Progenitor cell of endocrine pancreas (in vitro differentiated cells): ENCODE data around the gene CD300H. TPM values are rescaled to one million over a fixed set of nuclear protein-coding genes. Genes with fewer than 3 reads are reported as not detected.

ENCODE experiments used
- DNase-seq: peaks from one replicate; pipeline ENCODE4 v3.0.0; 2021; ENCODE audit warnings: low spot score; ENCODE audit not compliant: unreplicated experiment
- H3K27ac Mint-ChIP-seq: 2 replicates; pipeline ENCODE4 v1.8.0; 2021; ENCODE audit warnings: mild to moderate bottlenecking, moderate library complexity, mixed read lengths
- H3K27me3 Mint-ChIP-seq: 2 replicates; pipeline ENCODE4 v1.8.0; 2021; ENCODE audit warnings: mixed read lengths
- H3K36me3 Mint-ChIP-seq: 2 replicates; pipeline ENCODE4 v1.8.0; 2022; ENCODE audit warnings: mixed read lengths; ENCODE audit not compliant: insufficient read depth
- H3K4me1 Mint-ChIP-seq: 2 replicates; pipeline ENCODE4 v1.8.0; 2021; ENCODE audit warnings: low read depth, mixed read lengths
- H3K4me3 Mint-ChIP-seq: 2 replicates; pipeline ENCODE4 v1.8.0; 2021; ENCODE audit warnings: low read depth, mild to moderate bottlenecking, moderate library complexity, mixed read lengths
- H3K9me3 Mint-ChIP-seq: 2 replicates; pipeline ENCODE4 v1.8.0; 2021; ENCODE audit warnings: low read depth, mixed read lengths
- CTCF ChIP-seq: fragments of 200-600 bp; sonication (generic); IDR thresholded peaks from one replicate; pipeline ENCODE4 v1.5.0; 2021; ENCODE audit warnings: antibody characterized with exemption, mild to moderate bottlenecking; ENCODE audit not compliant: unreplicated experiment
- total RNA-seq: library from RNA; stranded (reverse); gene quantifications from 2 replicates; pipeline ENCODE4 v1.2.1, GENCODE V29; 2021

The CD300H gene
- total RNA-seq, 1 donor from 2014 or later = not detected

- H3K27me3 Mint-ChIP-seq = peaks cover 37% of the 10 kb centered on the region
- no peak overlapping the region for H3K4me3 Mint-ChIP-seq
- no peaks in the 10 kb centered on the region for H3K9me3 Mint-ChIP-seq
- no peaks in the 10 kb centered on the region for H3K4me1 Mint-ChIP-seq
- no peak for DNase-seq
- no peaks in the 10 kb centered on the region for H3K36me3 Mint-ChIP-seq
- no peak overlapping the region for H3K27ac Mint-ChIP-seq
- no peak for TF ChIP-seq CTCF
Measured at GRCh38 chr17:74568106-74568873, 981 bp upstream of the CD300H start.

DNA sequence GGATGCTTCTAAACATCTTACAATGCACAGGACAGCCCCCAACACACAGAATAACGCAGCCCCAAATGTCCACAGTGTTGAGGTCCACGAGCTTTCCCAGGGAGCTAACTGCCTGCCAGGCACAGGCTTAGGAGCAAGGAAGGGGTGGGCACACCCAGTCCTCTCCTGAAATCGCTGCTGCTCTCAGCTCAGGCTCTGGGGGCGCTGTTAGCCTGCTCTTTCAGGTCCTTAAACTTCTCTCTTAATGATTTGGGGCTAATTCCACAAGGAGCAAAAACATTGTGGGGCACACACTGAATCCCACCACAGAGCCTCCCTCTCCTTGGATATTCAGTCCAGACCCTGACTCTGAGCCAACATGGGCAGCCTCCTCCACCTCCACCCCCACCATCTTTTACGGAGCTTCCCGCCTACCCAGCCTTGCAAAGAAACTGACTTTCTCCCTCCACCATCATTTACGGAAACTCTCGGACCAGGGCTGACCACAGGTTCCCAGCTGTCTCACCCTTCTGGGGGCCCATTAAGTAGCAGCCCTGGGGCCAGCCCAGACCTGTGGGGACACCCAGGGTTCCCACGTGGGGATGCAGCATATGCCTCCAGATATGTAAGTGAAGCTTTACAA, 1.1 kb downstream of the CD300H start:
- H3K4me1 Mint-ChIP-seq = no peaks in the 10 kb centered on the region
- no peak overlapping the region for H3K27ac Mint-ChIP-seq
- TF ChIP-seq CTCF = peak; percentile 75
- H3K9me3 Mint-ChIP-seq = no peaks in the 10 kb centered on the region
- H3K36me3 Mint-ChIP-seq = no peaks in the 10 kb centered on the region
- H3K27me3 Mint-ChIP-seq = peaks cover 45% of the 10 kb centered on the region
- no peak for DNase-seq
- no peak overlapping the region for H3K4me3 Mint-ChIP-seq

DNA sequence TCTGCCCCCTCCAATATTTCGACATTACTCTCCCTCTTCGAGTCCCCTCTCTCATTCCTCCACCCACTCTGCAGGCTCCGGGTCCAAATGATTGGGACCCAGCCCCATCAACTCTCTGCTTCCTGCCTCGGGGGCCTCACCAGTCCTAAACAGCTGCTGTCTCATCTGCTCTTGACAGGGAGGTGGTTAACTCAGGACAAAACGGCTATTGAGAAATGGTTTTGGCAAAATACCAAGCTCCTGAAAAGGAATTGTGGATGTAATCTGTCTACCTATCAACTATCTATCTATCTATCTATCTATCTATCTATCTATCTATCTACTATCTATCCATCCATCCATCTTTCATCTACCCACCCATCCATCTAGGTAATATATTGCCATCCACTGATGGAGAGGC, 2.2 kb downstream of the CD300H start:
- no peak for DNase-seq
- H3K36me3 Mint-ChIP-seq = no peaks in the 10 kb centered on the region
- H3K9me3 Mint-ChIP-seq = no peaks in the 10 kb centered on the region
- no peaks in the 10 kb centered on the region for H3K4me1 Mint-ChIP-seq
- H3K27ac Mint-ChIP-seq = no peak overlapping the region
- H3K4me3 Mint-ChIP-seq = no peak overlapping the region
- H3K27me3 Mint-ChIP-seq = peaks cover 44% of the 10 kb centered on the region
- no peak for TF ChIP-seq CTCF

DNA sequence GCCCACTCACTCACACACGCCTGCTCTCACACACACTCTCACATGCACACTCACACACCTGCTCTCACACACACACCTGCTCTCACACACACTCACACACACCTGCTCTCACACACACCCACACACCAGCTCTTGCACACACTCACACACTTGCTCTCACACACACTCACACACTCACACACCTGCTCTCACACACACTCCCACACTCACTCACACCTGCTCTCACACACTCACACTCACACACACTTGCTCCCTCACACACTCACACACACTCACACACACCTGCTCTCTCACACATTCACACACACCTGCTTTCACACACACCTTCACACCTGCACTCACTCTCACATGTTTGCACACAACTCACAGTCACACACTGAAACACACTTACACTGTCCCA, 4.0 kb downstream of the CD300H start:
- Mint-ChIP-seq H3K36me3 (no peaks in the 10 kb centered on the region), H3K27ac (no peak overlapping the region), H3K4me3 (no peak overlapping the region), H3K9me3 (peaks cover 9% of the 10 kb centered on the region), H3K4me1 (no peaks in the 10 kb centered on the region), H3K27me3 (peaks cover 47% of the 10 kb centered on the region)
- no peak for DNase-seq
- TF ChIP-seq CTCF = no peak

DNA sequence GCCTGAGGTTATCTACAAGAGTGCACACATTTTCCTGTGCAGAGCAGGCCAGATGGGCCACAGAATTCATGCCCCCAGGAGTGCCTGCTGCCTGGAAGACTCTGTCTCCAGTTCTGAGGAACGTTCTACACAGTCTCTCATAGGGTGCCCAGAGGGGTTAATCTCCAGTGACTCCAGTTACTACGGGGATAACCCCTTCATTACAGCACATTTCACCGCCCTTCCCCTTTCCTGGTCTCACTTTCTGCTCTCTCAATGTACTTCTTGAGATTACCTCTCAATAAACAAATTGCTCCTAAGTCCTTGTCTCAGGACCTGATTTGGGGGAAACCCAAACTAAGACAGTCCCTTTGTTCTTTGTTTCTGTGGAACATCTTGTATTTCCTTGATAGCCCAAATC, 5.7 kb downstream of the CD300H start:
- Mint-ChIP-seq H3K27me3 (peaks cover 40% of the 10 kb centered on the region), H3K4me1 (no peaks in the 10 kb centered on the region), H3K27ac (no peak overlapping the region), H3K4me3 (no peak overlapping the region), H3K9me3 (peaks cover 10% of the 10 kb centered on the region), H3K36me3 (no peaks in the 10 kb centered on the region)
- DNase-seq = no peak
- no peak for TF ChIP-seq CTCF
